M059J (cell line): ENCODE measurements around the gene MYO9B. TPM values are rescaled to one million over a fixed set of nuclear protein-coding genes. Genes with fewer than 3 reads are reported as not detected.
A peak's percentile ranks its signal among the peaks of the same experiment; 100 is the strongest.
"Not testable (repeated sequence)": the region's sequence is repeated elsewhere in the genome, so short reads cannot be mapped to it uniquely, and the experiment has no call there.

Experiments used
- DNase-seq: peaks from one replicate; pipeline ENCODE4 v3.0.0-alpha.2; 2012; ENCODE audit warnings: low read depth
- total RNA-seq: library from RNA; depleted of rRNA; stranded (reverse); fragments of >200 nt; shearing (Covaris generic); gene quantifications from 2 replicates; pipeline ENCODE4 v1.2.3, GENCODE V29; 2014

The MYO9B gene
- total RNA-seq, 1 experiment from 2014 or later = 57.0 TPM

DNA sequence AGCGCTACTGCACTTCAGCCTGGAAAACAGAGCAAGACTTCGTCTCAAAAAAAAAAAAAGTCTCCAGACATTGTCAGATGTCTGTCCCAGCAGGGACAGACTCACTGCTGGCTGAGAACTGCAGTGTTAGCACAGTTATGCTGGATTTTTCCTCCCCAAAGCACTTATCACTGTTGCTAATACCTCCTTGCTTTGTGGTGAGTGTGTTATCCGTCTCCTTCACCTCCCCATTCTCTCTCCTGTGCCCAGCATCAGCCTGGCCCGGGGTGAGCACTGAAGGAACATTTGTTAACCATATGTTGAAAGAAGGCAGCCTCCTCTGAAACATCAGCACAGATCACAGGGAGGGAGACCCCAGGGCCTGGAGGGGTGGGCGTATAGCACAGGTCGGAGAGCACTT lies 11.3 kb downstream of the MYO9B start:
- DNase-seq = no peak

- no peak for DNase-seq
Observed at GRCh38 chr19:17088552-17088951, 13.0 kb downstream of the MYO9B start.

- no peak for DNase-seq
Observed at GRCh38 chr19:17090583-17090982, 15.0 kb downstream of the MYO9B start.

DNA sequence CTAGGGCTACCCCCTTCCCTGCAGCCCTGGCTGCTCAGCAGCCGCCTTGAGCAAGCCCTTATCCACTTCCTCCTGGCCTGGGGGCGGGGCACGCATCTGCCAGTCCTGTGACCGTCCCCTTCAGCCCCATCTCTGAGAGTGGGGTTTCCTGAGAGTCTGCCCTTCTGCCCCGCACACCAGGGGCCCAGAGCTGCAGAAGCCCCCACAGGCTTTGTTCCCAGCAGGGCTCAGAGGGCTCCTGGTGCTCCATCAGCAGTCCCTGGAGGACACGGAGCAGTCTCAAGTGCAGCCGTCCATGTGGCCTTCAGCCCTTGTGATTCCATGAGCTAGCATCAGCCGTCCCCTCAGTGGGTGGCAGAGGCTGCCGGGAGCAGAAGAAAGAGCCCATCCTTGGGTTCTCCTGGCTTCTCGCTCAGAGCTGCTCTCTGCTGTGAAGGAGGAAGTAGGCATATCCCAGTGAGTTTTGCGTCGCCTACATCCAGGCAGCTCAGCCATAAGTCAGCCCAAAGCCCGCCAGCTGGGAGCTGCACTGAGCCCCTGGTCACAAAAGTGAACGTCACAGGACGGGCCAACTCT lies 16.3 kb downstream of the MYO9B start:
- DNase-seq = no peak

DNA sequence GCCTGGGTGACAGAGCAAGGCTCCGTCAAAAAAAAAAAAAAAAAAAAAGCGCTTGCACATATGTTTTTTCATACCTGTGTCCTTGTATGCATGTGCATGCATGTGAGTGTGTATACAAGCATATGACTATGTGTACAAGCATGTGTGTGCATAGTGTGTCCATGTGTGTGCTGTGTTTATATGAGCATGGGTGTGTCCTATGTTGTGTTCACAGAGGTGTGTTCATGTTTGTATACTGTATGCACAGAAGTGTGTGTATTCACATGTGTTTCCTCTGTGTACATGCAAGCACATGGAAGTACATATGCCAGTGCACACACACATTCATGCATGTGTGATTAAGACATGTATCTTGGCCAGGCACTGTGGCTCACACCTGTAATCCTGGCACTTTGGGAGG lies 17.1 kb downstream of the MYO9B start:
- no peak for DNase-seq

GRCh38 chr19:17094694-17095093 lies 19.1 kb downstream of the MYO9B start:
- DNase-seq = not testable (repeated sequence)

GRCh38 chr19:17095141-17095919 lies 19.8 kb downstream of the MYO9B start:
- no peak for DNase-seq

DNA sequence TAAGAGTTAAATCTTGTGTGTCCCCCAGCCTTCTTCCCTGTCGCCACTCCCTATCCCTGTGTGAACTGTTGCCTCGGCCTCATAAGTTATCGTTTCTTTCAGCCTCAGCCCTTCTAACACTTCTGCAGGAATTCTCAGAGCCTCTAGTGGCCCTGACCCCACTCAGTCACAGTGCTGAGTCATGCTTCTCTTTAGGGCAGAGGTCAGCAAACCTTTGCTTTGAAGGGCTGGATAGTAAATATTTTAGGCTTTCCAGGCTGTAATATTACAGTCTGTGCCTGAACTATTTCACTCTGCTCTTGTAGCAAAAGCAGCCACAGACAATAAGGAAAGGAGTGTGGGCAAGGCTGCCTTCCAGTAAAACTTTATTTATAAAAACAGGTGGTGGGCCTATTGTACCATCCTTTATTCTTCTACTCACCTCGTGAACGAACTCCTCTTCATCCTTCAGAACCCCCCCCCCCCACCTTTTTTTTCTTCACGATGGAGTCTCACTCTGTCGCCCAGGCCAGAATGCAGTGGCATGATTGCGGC lies 22.1 kb downstream of the MYO9B start:
- DNase-seq = peak; percentile 80

DNA sequence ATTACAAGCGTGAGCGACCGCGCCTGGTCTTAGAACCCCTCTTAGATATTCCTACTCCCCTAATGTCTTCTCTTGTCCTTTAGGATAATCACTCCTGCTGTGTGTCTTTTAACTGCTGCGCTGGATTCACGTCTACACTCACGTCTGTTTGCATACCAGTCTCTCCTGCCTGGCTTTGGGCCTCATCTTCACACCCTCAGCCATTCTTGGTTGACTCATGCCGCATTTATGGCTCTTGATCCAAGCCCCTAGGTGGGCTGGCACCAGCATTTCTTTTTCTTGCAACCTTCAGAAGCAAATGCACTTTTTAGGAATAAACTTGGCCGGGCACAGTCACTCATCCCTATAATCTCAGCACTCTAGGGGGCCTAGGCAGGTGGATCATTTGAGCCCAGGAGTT lies 22.7 kb downstream of the MYO9B start:
- DNase-seq = no peak

- no peak for DNase-seq
Observed at GRCh38 chr19:17101686-17102628, 26.4 kb downstream of the MYO9B start.

DNA sequence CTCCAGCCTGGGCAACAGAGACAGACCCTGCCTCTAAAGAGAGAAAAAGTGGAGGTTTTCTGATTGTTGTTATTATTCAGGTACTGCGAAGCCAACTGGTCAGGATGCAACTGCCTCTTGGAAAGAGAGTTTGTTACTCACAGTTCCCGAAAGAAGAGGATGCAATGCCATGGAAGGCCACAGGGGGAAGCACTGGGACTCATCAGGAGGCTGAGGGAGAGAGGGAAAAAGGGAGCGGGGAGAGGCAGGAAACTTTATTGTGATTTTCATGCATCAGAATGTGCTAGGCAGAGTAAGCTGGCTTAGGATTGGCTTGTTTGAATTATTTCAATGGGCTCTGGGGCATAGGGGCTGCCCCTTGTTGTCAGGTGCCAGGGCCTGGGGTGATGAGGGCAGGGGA lies 27.6 kb downstream of the MYO9B start:
- peak; percentile 46 for DNase-seq

DNA sequence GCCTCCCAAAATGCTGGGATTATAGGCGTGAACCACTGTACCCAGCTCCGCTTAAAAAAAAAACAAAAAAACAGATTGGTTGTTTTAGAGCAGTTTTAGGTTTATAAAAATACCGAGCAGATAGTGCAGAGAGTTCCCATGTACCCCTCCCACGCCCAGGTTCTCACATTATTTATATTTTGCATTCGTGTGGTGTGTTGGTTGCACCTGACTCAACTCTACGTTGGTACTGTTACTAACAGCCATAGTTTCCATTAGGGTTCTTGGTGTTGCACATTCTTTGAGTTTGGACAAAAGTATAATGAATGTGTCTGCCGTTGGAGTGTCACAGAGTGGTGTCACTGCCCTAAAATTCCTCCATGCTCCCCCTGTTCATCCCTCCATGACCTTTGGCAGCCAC lies 29.1 kb downstream of the MYO9B start:
- no peak for DNase-seq

DNA sequence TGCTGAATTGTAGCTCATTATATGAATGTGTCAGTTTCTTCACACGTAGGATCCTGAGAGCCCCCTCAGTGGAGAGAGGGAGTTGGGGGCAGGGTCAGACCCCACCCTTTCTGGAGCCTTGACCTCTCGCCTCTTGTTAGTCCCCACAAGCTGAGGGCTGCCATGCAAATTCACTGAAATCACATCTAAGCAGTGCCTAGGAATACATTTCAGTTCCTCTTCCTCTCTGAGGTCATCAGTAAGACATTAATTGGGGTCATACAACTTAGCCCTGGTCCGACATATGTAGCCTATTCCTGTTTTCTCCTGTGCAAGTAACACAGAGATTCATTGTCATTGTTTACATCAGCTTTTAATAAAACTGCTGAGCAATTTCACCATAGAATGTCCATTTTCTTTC lies 30.0 kb downstream of the MYO9B start:
- no peak for DNase-seq

- DNase-seq = peak; percentile 32
Observed at GRCh38 chr19:17106964-17107363, 31.4 kb downstream of the MYO9B start.

GRCh38 chr19:17107546-17108452 lies 32.2 kb downstream of the MYO9B start:
- DNase-seq = peak; percentile 98

GRCh38 chr19:17108453-17108784 lies 32.8 kb downstream of the MYO9B start:
- DNase-seq = no peak

- no peak for DNase-seq
Observed at GRCh38 chr19:17109300-17109699, 33.7 kb downstream of the MYO9B start.

DNA sequence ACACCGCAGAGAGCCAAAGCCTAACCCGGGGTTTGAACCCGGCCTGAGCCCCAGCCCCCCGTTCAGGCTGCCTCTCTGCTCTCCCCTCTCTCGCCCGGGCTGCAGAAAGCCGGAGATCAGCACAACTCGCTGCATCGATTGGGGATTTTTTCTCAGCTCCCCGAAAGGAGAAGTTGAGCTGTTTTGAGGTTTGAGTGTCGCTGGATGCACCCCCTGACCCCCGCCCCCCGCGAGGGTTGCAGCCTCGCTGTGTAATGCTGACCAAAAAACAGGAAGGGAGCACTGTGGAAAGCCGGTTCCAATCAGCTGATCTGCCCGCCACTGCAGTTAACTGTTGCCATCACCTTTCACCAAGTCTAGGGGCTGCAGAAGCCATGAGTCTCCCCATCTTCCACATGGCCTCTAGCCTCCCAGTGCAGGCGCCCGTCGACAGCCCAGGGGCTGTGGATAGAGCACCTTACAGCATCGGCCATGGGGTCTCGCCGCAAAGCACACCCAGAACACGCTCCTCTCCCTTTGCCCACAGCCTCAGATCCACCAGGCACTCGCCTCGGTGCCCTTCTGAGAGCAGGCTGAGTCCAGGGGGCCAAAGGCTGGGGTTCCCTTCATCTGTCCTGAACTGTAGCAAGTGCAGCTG lies 34.5 kb downstream of the MYO9B start:
- no peak for DNase-seq

GRCh38 chr19:17110599-17110966 lies 35.0 kb downstream of the MYO9B start:
- no peak for DNase-seq

GRCh38 chr19:17111766-17112165 lies 36.2 kb downstream of the MYO9B start:
- no peak for DNase-seq

DNA sequence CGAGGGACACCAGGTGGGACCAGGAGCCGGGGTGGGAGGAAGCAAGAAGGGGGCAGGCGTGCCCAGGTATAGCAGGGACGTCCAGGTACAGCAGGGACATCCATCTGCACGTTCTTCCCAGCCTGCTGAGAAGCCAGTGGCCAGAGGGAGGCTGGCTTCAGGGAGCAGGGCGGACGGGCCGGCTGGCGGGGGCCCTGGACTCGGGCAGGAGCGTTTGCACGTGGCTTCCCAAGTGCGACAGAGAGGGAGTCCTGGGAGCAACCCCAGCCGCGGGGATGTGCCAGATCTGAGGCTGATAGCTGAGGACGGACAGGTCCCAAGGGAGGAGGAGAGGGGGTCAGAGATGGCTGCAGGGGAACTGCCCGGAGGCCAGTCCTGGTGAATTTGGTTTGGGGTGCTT lies 36.7 kb downstream of the MYO9B start:
- DNase-seq = no peak
